HG03469 (cell line): ENCODE measurements around the gene RALY.
"Not testable (repeated sequence)": the region's sequence is repeated elsewhere in the genome, so short reads cannot be mapped to it uniquely, and the experiment has no call there.

Source experiments
- ATAC-seq: cut with Tn5 transposase; IDR thresholded peaks from one replicate; pipeline ENCODE4 v1.9.1; 2021; ENCODE audit warnings: mild to moderate bottlenecking, moderate library complexity, moderate number of reproducible peaks; ENCODE audit not compliant: unreplicated experiment

Gene RALY

DNA sequence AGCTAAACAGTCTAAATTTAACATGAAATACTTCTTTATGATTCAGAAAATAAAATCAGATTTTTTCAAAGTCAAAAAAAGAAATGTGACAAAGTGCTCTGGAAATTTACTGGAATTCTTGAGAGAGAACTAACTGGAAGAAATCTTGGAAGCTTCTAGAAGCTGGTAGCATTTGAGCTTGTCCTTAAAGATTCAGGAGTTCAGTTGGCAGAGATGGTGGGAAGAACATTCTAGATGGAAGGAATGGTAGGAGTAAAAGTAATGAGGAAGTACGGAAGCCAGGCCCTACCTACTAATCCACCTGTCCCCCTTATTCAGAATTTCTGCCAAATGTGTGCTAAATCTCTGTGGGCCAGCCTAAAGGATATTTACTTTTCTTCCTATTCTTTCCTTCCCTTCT lies 21.2 kb downstream of the RALY start:
- ATAC-seq: no peak

DNA sequence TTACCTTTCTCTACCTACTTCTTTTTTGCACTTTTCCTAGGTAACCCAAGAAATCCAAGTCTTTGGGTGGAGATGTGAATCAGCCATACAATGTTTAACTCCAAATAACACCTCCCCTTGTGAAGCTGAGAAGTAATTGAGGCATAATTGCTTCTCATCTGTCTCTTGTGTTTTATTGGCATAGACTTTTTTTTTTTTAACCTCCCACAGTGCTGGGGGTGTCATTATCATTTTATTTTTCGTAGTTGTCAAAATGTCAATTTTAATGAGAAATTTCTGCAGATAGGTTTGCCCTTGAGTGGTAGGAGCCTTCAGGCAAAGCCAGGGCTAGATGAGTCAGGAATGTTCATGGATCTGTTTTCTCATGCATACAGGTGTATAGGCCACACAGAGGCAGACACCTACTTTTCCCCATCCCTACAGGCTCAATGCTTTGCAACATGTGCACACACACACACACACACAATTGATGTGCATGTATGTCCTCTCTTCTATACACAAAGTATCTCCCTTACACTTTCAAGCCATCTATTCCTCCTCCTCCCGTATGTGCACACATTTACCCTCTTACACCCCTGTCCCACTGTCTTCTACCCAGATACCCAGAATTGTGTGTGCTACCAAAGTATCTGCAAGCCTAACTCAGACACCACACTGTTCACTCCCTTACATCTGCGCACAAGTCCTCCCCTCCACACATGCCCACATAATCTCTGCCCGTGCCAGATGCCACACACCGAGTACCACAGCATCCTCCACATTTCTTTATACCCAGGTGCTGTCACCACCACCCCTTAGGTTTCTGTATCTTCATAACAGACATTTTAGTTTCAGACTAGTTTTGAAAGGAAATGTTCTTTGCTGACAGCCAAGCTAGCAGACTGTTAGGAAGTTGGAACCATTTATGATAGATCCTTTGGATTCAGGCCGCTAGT lies 22.0 kb downstream of the RALY start:
- no peak for ATAC-seq

DNA sequence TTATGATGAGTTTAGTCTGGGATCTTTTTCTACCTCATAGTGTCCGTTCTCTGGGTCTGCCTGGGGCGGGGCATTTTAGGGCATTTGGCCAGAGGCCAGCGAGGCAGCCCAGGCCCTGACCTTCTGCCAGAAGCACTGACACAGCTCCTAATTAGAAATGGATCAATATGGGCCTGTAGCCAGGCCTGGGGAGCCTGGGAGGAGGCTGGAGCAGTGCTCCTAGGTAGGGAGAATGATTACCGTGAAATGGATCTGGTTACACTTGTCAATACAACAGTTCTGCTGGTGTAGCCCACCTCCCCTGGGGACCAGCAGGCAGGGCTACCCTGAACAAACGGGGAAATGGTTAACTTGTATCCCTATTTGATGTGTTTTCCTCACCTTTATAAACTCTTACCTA lies 23.0 kb downstream of the RALY start:
- no peak for ATAC-seq

DNA sequence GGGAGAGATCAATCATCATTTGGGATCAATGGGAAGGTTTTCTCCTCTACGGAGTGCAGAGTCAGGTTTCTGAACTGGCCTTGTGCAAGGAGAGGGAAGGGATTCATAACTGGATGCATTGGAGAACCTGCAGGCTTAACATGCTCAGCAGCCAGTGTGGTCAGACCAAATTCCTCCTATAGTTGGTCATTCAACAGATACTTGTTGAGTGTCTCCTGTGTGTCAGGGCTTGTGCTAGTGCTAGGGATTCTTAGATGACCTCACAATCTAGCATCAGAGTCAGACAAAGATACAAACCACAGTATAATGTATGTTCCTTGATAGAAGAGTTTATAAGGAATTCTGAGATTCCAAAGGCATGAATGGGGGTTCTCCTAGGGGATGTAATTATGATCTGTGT lies 23.9 kb downstream of the RALY start:
- no peak for ATAC-seq

DNA sequence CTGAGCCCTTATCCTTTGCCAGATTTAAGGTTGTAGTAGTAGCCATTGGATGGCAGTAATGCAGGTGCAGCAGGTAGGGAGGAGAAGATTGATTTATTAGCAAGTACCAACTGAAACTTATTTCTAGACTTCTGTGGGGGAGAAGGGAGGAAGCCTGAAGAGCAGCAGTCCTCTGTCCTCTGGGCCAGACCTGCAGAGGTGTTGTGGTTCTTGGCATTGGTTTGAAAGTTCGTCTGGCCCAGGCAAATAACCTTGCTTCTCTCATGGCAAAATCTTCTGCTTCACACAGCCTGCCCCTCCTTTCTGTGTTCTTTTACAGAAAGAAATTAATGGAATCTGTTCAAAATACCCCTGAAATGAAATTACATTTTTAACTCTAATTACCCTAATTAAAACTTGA lies 24.5 kb downstream of the RALY start:
- no peak for ATAC-seq

DNA sequence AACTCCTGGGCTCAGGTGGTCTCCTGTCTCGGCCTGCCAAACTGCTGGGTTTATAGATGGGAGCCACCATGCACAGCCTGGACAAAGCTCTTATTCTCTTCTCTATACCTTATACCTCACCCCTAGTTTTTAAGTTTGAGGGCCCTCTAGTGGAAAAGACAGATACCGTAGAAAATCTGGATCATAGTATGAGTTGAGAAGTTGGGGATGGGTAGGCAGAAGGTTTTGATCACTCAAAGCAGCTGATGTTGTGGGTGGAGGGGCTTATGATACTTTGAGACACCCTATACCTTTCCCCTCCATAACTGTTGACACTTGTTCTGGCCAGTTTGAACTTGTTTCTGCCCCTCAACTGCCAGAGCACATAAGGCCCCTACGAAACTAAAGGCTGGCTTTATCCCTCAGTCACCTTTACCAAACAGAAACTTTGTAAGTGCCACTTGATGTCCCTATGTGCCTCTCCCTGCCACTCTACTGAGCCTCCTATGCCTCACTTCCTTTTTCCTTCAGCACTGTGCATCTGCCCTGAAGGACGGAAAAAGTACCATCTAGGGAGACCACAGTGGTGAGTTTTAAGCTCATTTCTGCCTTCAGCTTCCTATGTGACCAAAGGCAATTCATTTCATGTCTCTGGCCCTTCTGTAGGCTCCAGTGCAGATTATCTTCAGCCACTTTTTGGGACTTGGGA lies 28.6 kb downstream of the RALY start:
- no peak for ATAC-seq

DNA sequence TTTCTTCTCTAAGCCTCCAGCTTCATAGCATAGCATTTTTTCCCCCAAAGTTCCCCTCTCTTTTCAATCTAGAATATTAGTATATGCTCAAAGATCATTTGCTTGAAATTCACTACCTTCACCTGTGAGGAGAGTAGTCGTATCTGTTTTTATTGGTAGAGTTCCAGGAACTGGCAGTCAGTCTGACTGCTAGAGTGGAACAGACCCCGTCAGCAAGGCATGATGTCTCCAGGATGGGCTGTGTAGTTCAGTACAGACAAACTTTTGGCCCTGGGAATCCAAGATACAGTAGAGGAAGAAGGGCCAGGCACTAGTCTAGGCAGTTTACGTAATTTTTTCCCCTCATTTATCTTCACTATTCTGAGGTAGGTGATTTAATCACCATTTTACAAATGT lies 29.1 kb downstream of the RALY start:
- ATAC-seq: no peak

DNA sequence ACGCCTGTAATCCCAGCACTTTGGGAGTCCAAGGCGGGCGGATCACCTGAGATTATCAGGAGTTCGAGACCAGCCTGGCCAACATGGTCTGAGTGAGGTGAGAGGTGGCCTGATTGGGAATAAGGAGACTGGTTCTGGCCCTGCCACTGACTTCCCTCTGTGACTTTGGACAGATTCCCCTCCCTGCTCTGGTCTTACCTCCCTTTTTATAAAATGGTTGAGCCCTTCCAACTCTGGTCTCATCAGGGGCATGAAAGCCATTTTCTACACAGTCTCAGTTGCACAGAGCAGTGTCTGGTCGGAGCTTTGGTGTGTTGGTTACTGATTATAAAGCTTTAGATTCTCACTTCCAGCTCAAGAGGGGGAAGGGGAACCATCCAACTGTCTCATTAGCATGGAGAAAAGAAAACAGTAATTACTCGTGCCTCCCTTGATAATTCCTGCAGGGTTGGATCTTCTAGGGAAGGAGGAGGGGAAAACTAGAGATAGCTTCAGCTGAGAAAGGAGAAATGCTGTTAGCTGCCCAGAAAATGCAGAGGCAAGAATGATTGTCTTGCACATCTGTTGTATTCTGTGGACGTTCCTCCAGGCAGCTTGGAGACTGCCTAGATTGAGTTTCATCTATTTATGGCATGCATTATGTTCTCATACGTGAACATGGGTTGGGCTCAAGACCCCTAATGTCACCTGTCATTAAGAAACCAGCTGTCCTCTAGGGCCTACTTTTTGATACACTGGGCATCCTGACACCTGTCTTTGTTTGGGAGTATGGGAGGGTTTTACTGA lies 30.4 kb downstream of the RALY start:
- no peak for ATAC-seq

DNA sequence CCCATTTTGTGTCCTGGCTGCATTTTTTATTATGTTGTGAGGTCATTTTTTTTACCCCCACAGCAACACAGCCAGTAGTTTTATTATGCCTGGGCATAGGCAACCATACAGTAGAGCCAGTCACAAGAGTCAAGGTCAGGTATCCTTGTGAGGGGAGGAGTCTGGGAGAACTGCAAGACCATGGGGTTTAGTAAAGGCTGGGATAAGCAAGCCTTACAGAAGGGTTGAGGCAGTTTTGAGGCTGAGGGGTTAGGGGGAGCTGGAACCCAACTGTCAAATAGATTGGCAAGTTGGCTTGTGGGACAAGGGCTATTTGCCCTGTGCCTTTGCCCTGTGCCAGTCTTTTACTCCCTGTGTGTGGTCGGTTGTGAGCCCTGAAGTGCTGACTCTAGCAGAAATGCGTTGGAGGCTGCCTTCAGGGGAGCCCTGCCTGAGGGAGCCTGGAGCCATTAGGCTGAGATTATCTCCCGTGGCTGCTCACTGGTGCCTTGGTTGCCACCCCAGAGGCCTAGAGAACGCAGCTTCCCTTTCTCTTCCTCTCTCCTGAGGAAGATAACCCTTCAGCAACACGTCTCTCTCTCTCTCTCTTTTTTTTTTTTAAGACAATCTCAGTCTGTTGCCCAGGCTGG lies 31.1 kb downstream of the RALY start:
- ATAC-seq: no peak

DNA sequence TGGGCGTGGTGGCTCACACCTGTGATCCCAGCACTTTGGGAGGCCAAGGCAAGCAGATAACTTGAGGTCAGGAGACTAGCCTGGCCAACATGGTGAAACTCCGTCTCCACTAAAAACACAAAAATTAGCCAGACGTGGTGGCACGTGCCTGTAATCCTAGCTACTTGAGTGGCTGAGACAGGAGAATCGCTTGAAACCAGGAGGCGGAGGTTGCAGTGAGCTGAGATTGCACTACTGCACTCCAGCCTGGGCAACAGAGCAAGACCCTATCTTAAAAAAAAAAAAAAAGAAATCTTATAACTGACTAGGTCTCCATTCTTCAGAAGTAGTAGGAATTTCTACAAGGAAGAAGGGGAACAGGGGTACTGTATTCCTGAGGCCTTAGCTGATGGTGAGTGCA lies 34.3 kb downstream of the RALY start:
- ATAC-seq: not testable (repeated sequence)

DNA sequence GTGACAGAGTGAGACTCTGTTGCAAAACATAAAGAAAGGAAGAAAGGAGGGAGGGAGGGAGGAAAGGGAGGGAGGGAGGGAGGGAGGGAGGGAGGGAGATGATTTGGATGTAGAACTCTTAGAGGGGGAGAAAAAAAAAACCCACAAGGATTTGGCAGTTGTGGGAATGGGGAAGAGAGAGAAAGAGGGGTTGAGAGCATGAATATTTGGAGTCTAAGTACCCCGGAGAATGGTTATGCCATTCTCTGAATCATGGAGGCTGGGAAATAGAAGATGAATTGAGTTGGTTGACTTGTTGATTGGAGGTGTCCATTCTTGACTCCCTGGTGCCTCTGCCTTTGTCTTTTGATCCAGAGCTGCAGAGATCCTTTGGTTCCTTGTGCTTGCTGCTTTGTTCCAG lies 35.7 kb downstream of the RALY start:
- no peak for ATAC-seq

DNA sequence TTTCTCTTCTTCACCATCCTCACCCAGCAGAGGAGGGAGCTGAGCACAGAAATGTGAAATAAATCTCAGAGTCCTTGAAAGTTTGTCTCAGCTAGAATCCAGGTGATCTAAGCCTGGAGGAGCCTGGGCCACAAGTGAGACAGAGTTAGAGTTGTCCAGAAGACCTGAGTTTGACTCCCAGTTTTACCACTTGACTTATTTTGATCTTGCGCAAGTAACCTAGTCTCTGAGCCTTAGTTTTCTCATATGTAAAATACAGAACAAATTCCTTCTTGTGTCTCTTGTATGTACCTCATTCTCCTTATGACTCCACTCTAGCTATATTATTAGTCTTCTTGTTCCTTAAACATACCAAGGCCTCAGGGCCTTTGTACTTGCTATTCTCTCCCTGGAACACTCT lies 36.7 kb downstream of the RALY start:
- ATAC-seq: no peak

DNA sequence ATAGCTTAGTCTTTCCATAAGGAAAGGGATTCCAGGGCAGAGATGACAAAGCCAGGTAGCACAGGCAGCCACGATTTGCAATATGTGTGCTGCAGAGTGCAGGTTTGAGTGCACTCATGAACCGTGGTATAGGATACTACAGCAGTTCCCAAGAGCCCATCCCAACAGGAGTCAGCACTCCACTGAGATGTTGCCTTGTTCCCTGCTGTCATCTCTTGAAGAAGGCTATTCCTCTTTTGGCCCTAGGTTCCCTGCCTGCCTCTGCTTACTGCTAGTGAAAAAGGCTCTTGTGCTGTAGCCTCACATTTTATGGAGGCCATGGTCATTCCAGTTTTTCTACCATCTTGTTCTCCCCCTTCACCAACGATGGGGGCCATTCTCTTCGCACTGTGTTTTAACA lies 40.2 kb downstream of the RALY start:
- no peak for ATAC-seq

DNA sequence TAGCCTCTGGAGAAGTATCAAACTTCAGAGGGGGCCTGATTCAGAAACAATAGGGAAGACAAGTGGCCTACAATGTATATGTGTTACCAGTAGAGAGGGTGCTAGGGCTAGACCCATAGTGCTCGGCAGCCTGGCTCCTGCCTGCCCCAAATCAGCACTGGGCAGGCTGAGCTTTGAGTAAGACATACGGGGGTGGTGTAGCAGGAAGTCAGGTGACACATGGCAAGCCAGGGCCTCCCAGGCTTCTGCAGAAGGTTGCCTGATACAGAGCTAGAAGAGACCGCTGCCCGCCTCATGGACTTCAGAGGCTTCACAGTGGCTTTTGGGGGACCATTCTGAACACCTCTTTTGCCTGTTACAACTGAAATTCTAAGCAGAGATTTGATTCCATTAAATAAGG lies 43.4 kb downstream of the RALY start:
- ATAC-seq: no peak

DNA sequence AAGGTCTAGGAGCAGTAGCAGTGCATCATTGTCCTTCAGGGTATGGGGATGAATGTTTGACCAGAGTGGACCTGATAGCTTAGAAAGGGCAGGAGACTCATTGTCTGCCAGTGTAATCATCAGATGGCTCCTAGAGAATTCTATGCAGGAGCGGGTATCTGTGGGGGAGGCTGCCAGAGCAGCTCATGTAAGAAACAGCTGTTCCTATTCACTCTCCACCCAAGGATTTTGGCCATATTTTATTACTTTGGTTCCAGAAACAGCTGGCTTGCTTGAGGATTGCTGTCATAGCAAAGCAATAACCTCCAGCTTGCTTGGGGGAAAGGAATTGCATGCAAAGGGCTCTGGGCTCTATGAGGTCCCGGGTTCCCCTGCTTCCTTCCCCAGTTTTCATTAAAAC lies 44.1 kb downstream of the RALY start:
- no peak for ATAC-seq

DNA sequence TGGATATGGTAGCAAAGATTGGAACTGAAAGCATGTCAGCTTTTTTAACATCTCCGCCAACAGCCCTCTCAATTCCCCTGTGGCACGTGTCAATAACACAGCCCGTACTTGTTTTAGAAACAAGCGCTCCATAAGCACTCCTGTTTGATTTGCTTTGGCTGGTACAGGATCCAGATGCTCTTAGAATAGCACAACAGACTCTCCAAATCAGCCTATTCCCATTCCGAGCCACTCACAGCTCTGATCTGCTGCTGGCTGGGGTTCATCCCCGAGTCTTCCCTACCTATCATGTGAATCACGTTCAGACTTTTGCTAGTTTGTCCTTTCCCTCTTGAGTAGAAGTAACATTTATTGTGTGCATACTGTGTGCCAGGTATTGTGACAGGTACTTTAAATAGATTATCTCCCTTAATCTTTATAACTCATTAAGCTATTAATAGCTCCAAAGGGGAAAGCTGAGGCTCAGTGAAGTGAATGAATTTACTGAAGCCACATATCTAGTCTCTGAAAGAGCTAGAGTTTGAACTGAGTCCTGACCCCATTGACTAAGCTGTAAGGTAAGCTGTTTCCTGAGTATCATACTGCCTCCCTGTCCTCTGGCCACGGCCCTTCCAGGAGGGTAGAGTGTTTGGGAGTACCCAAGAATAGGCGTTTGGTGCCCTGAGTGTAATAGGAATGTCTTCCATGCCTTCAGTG lies 46.7 kb downstream of the RALY start:
- ATAC-seq: no peak

DNA sequence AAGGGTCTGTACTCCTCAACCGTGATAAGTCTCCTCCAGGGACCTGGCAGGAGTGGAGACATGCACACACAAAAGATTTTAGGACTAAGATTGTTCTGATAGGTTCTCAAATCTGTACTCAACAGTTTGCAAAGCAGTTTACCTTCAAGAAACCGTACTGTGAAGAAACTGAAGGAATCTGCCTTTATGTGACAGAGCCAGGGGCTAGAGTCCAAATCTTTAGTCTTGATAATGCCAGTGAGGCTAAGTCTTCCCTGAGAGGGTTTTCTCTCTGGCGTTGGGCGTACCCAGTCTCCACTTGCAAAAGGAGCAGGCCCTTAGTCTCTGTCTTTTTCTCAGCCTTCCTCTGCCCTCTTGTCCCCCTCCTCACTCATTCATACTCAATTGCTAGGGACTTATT lies 47.5 kb downstream of the RALY start:
- no peak for ATAC-seq

DNA sequence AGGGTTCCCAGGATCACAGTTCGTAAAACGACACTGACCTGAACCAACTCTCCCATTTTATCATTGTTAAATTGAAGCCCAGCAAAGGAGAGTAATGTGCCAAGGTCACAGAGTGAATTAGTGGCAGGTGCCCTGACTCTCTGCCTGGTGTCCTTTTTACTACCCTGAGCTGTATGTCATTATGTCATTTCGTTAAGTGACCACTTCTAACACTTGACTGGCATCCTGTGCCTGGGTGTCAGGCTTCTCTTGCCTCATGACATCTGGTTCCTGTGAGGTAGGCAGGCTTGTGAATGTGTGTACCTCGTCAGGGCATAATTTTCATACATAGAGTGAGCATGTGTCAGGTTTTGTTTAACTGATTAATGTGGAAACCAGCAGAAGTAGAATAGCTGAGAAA lies 48.6 kb downstream of the RALY start:
- no peak for ATAC-seq

DNA sequence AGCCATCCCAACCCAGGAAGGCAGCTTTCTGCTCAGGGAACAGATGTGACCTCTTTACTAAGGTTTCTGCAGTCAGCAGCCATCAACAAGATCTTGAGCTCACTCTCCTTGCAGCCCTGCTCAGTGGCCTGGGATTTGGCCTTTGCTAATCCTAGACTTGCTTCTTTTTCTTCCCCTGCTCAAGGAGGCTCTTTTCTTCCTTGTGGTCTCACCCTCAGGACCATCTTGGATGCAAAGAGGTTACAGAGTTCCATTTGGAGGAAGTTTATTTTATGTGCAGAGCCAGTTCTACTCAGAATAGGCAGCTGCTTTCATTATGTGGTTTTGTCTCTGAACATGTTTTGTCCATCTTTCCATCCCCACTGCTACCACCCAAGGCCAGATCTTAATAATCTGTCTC lies 49.3 kb downstream of the RALY start:
- no peak for ATAC-seq

DNA sequence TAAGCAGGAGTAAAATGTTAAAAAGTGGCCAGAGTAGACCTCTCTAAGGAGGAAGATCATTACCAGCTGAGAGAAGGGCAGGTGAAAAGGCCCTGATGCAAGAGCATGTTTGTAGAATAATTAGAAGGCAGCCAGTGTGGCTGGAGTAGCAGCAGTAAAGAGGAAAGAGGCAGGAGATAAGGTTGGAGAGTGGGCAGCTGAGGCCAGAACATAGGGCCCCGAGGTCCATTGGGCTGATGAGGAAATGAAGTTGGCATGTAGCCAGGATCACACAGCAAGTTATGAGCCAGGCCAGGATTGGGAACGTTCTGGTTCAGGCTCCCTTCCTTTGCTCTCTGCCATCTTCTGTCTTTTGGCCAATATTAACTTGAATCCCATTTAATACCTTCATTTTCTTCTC lies 51.6 kb downstream of the RALY start:
- no peak for ATAC-seq
